Epithelial cell of umbilical artery (primary cell): Measurements from ENCODE around the gene UTP11. TPM values are rescaled to one million over a fixed set of nuclear protein-coding genes. Genes with fewer than 3 reads are reported as not detected.

Experiments
- total RNA-seq: library from RNA; depleted of rRNA; stranded (reverse); fragments of >200 nt; gene quantifications from 2 replicates; pipeline ENCODE4 v1.2.3, GENCODE V29; 2014

UTP11 gene
- 57.8 and 84.5 TPM in 2 replicates for total RNA-seq

GRCh38 chr1:38012363-38013226 is at the start of gene UTP11:
Gene UTP11, plus strand, starts transcription at chr1:38012734. Its CDS starts 69 bp downstream, at chr1:38012803.

GRCh38 chr1:38005195-38006007 is 7.1 kb upstream of the UTP11 start, which contains the start of gene FHL3:
Gene FHL3, minus strand, starts transcription at chr1:38005514. Its CDS starts 6,102 bp downstream, at chr1:37999412.

GRCh38 chr1:38046333-38046883 is 33.9 kb downstream of the UTP11 start, which contains the start of gene POU3F1:
Gene POU3F1, minus strand, starts transcription at chr1:38046793. Its CDS starts 50 bp downstream, at chr1:38046743.

Other genes starting within 250 kb of the UTP11 start
- not detected in 2 replicates for gene EPHA10, start 247.6 kb upstream of the UTP11 start, total RNA-seq
- gene MANEAL, start 218.9 kb upstream of the UTP11 start, total RNA-seq, result 0.32 TPM in 1 of 2 replicates, not detected in the other
- 21.1 TPM in 2 replicates for gene C1orf122, start 204.9 kb upstream of the UTP11 start, total RNA-seq
- gene YRDC, start 204.5 kb upstream of the UTP11 start, total RNA-seq, result 21.4 and 41.3 TPM in 2 replicates
- gene MTF1, start 153.1 kb upstream of the UTP11 start, total RNA-seq, result 1.9 and 2.1 TPM in 2 replicates
- 14.9 and 22.6 TPM in 2 replicates for gene INPP5B, start 65.7 kb upstream of the UTP11 start, total RNA-seq
- 121 and 127 TPM in 2 replicates for gene SF3A3, start 22.7 kb upstream of the UTP11 start, total RNA-seq
- gene FHL3, start 7.2 kb upstream of the UTP11 start, total RNA-seq, result 12.3 and 21.1 TPM in 2 replicates
- not detected in 2 replicates for gene POU3F1, start 34.1 kb downstream of the UTP11 start, total RNA-seq